ENCODE data around the gene HIF1A. TPM values are rescaled to one million over a fixed set of nuclear protein-coding genes. Genes with fewer than 3 reads are reported as not detected.

Gene HIF1A
- total and polyA plus RNA-seq, 10 of the 15 experiments (the other 5 are each of a cell fraction or from before 2014, with no cell fraction given) = 18.3 to 97.0 (median 75.3) TPM

GRCh38 chr14:61797309-61797708, 102.0 kb downstream of the HIF1A start:
- no peaks in the 10 kb centered on the region for H3K4me1 ChIP-seq (ENCODE audit: control insufficient read depth, insufficient read depth, low read length)
- POLR2A ChIA-PET = interaction anchor here (0.5 to 0.6 kb wide), 2 partner anchors 33 to 1635 kb away, joined by 3 read pairs; no protein-coding TSS in a partner anchor
- ATAC-seq (no peak), FAIRE-seq (no peak), DNase-seq (ENCODE audit: low read depth, low spot score) (no peak)
- RAD21 ChIA-PET (ENCODE audit: unreplicated experiment) = interaction anchor here (0.7 kb wide), 1 partner anchor 35 kb away, joined by 3 read pairs; the partner anchor contains the start of gene SNAPC1
- no TSS peak for BruUV-seq (replicated peaks)
- intact Hi-C loops (cut with micrococcal nuclease; ENCODE audit: unreplicated experiment) (no loop called here), in situ Hi-C loops (cut with MboI) (no loop called here)
- no peak overlapping the region for H3K4me3 ChIP-seq
- CTCF ChIA-PET = no interaction called here
- no peak for TF ChIP-seq ATF3 (IDR thresholded peaks at IDR 0.05; ENCODE audit: borderline replicate concordance, extremely low read depth, low read depth, low read length)
- no peak for TF ChIP-seq RFX5 (IDR thresholded peaks at IDR 0.05; ENCODE audit: low read depth, low read length)
- no peak for TF ChIP-seq IRF3 (IDR thresholded peaks at IDR 0.05)
- TF ChIP-seq E4F1 (IDR thresholded peaks at IDR 0.05; ENCODE audit: borderline replicate concordance, partially characterized antibody) = no peak
- no peak for TF ChIP-seq CHD1 (IDR thresholded peaks at IDR 0.05; ENCODE audit: low read depth, low read length)
- no peak for TF ChIP-seq KAT2A (conservative IDR thresholded peaks at IDR 0.05; ENCODE audit: control insufficient read depth, low read depth, low read length)
- H3K36me3 ChIP-seq (ENCODE audit: control insufficient read depth in 2 of 2, insufficient read depth in 2 of 2, low read length in 1 of 2) = peaks cover 0 to 2% of the 10 kb centered on the region in 2 experiments; a peak in 1 of 4 replicates
- H3K9me3 ChIP-seq (replicated peaks; ENCODE audit: control insufficient read depth, insufficient read depth, low read length) = no peaks in the 10 kb centered on the region
- H2AFZ ChIP-seq (ENCODE audit: control insufficient read depth, low read depth, low read length) = no peak overlapping the region
- H3K79me2 ChIP-seq (ENCODE audit: control insufficient read depth, insufficient read depth, low read length) = no peaks in the 10 kb centered on the region
- WGBS (ENCODE audit: insufficient coverage, insufficient replicate concordance, low lambda C conversion rate, missing lambda C conversion rate) = 100% methylated on average over 5 of the region's 5 CpGs
- no peaks in the 10 kb centered on the region for H3K27me3 ChIP-seq (replicated peaks in 1 of 2; ENCODE audit: control insufficient read depth in 2 of 2, insufficient read depth in 2 of 2, low read length in 1 of 2)
- SMC1A ChIA-PET (ENCODE audit: uncharacterized antibody, unreplicated experiment) = no interaction called here
- no peak overlapping the region for H3K27ac ChIP-seq (ENCODE audit: control insufficient read depth, insufficient read depth)
- no peaks in the 10 kb centered on the region for H4K20me1 ChIP-seq (ENCODE audit: control insufficient read depth, insufficient read depth)
- H3K9ac ChIP-seq (ENCODE audit: control insufficient read depth, insufficient read depth, low read length) = no peak overlapping the region
- no peak overlapping the region for H3K4me2 ChIP-seq (ENCODE audit: control insufficient read depth, insufficient read depth)

Other genes with a start within 250 kb of the HIF1A start
- 4.5 and 4.9 TPM in 2 replicates for gene SNAPC1, start 66.9 kb downstream of the HIF1A start, total RNA-seq (2014; rRNA removed)
- gene SNAPC1, start 66.9 kb downstream of the HIF1A start, total RNA-seq (2014; rRNA removed; fragmentation: Illumina TruSeq; extraction: Trizol) = 8.1 and 9.9 TPM in 2 replicates
- gene SNAPC1, start 66.9 kb downstream of the HIF1A start, total RNA-seq (2021) = 4.5 and 4.7 TPM in 2 replicates
- gene SNAPC1, start 66.9 kb downstream of the HIF1A start, polyA plus RNA-seq (2011; rRNA removed) = 12.0 and 22.9 TPM in 2 replicates
- gene SNAPC1, start 66.9 kb downstream of the HIF1A start, polyA plus RNA-seq (2014; fragmentation: Illumina TruSeq; extraction: Trizol) = 7.9 and 9.6 TPM in 2 replicates
- gene SNAPC1, start 66.9 kb downstream of the HIF1A start, polyA plus RNA-seq (2014; fragmentation: Nextera tagmentation; extraction: Ambion mirVana) = 1 to 10 TPM; 5.2 to 7.0 TPM
- gene SNAPC1, start 66.9 kb downstream of the HIF1A start, polyA plus RNA-seq (2014; rRNA removed) = 3.6 and 5.6 TPM in 2 replicates
- 10 to 100 TPM in 1 of 2 experiments, 1 to 10 TPM in 1; 9.0 to 10.1 TPM for gene SNAPC1, start 66.9 kb downstream of the HIF1A start, polyA plus RNA-seq (2016; fragmentation: Nextera tagmentation; extraction: Ambion mirVana)
- under 0.01 and 0.16 TPM in 2 replicates for gene SYT16, start 117.2 kb downstream of the HIF1A start, total RNA-seq (2014; rRNA removed)
- 0.13 and 0.14 TPM in 2 replicates for gene SYT16, start 117.2 kb downstream of the HIF1A start, total RNA-seq (2014; rRNA removed; fragmentation: Illumina TruSeq; extraction: Trizol)
- 0.08 and 0.16 TPM in 2 replicates for gene SYT16, start 117.2 kb downstream of the HIF1A start, total RNA-seq (2021)
- gene SYT16, start 117.2 kb downstream of the HIF1A start, polyA plus RNA-seq (2011; rRNA removed) = 0.04 and 0.09 TPM in 2 replicates
- gene SYT16, start 117.2 kb downstream of the HIF1A start, polyA plus RNA-seq (2014; fragmentation: Illumina TruSeq; extraction: Trizol) = 0.06 and 0.10 TPM in 2 replicates
- under 1 TPM; 0.04 to 0.11 TPM for gene SYT16, start 117.2 kb downstream of the HIF1A start, polyA plus RNA-seq (2014; fragmentation: Nextera tagmentation; extraction: Ambion mirVana)
- 0.05 and 0.09 TPM in 2 replicates for gene SYT16, start 117.2 kb downstream of the HIF1A start, polyA plus RNA-seq (2014; rRNA removed)
- under 1 TPM in 1 of 2 experiments, not detected in 1; 0.08 TPM for gene SYT16, start 117.2 kb downstream of the HIF1A start, polyA plus RNA-seq (2016; fragmentation: Nextera tagmentation; extraction: Ambion mirVana)

Measured in GM12878 (cell line).